ENCODE measurements around the gene KLHL35.

Gene KLHL35

DNA sequence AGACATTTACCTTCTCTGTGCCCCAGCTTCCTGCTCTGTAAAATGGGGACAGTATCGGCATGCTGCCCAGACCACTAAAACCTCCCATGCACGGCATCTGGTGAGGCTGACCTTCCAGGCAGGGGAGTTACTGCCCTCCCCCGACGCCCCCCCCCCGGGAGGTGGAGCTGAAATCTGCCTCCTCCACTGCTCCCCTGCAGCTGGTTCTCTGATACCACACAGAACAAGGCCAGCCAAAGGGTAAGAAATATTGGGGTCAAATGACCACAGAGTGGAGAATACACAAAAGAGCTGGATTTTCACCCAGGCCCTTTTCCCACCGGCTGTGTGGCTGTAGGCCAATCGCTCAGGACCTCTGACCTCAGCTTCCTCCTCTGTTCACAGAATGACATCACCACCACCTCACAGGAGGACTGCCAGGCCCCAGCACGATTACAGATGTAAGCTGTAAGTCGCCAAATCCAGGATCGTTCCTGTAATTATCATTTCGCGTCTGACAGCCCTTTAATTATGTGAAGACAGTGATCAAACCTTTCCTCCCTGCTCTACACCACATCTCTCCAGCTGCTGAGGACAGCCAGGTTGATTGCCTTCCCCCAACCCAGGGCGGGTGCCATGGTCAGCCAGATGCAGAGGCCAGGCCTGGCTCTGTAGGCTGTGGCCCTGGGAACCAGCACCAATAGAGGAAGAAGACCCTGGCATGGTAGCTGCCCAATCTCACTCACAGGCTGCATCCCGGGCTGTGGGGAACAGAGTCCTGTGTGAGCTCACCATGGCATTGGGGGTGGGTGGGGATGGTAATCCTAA lies 35.7 kb upstream of the KLHL35 start:
- Histone ChIP-seq H3K27ac (ENCODE audit: low read depth, low read length) (no peak overlapping the region), H3K36me3 (ENCODE audit: control insufficient read depth in 1 of 2, insufficient read depth in 2 of 2, low read length in 2 of 2) (no peaks in the 10 kb centered on the region), H3K9me3 (ENCODE audit: control insufficient read depth in 1 of 2, low read length in 2 of 2) (no peaks in the 10 kb centered on the region), H3K4me3 (ENCODE audit: low read depth in 1 of 2, low read length in 2 of 2) (no peak overlapping the region), H3K27me3 (ENCODE audit: control insufficient read depth in 1 of 2, insufficient read depth in 2 of 2, low read length in 2 of 2) (no peaks in the 10 kb centered on the region), H3K9ac (ENCODE audit: low read depth in 1 of 2, low read length in 2 of 2) (no peak overlapping the region), H3K4me1 (ENCODE audit: control insufficient read depth in 1 of 2, insufficient read depth in 2 of 2, low read length in 2 of 2) (no peaks in the 10 kb centered on the region)

DNA sequence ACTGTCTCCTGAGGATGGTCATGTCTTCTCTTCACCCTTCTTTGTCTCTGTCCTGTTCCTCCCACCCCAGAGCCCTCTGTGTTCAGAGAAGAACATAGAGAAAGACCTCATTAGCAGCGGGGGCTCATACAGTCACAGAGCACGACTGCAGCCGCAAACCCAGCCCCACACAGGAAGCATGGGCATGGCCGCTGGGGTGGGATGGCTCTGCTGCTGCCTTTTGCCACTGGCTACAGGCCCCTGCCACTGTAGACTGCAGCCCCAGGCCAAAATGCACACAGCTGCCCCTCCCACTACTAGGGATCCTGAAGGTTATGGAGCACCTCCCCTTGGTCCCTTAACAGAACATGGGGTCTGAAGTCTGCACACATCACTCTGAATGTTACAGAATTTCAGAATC lies 34.9 kb upstream of the KLHL35 start:
- Histone ChIP-seq H3K4me3 (ENCODE audit: low read depth in 1 of 2, low read length in 2 of 2) (no peak overlapping the region), H3K9me3 (ENCODE audit: control insufficient read depth in 1 of 2, low read length in 2 of 2) (no peaks in the 10 kb centered on the region), H3K4me1 (ENCODE audit: control insufficient read depth in 1 of 2, insufficient read depth in 2 of 2, low read length in 2 of 2) (no peaks in the 10 kb centered on the region), H3K27me3 (ENCODE audit: control insufficient read depth in 1 of 2, insufficient read depth in 2 of 2, low read length in 2 of 2) (no peaks in the 10 kb centered on the region), H3K27ac (ENCODE audit: low read depth, low read length) (no peak overlapping the region), H3K36me3 (ENCODE audit: control insufficient read depth in 1 of 2, insufficient read depth in 2 of 2, low read length in 2 of 2) (no peaks in the 10 kb centered on the region), H3K9ac (ENCODE audit: low read depth in 1 of 2, low read length in 2 of 2) (no peak overlapping the region)

DNA sequence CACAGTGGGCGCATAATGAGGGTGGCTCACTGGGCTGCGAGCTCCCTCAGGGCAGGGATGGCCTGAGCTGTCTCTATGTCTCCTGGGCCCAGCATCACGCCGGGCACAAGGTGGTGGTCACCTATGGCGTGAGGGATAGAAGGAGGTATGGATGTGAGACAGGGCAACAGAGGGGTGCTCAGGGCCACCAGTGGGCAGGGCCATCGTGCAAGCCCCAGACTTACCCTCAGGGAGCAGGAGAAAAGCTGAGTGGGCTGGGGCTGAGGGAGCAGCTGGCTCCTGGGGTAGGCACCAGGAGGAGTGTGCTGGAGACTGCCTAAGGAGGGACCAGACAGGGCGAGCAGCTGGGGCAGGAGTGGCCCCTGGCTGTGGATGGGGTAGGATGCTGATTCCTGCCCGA lies 34.3 kb upstream of the KLHL35 start:
- no peaks in the 10 kb centered on the region for H3K27me3 ChIP-seq (ENCODE audit: control insufficient read depth in 1 of 2, insufficient read depth in 2 of 2, low read length in 2 of 2)
- H3K4me1 ChIP-seq (ENCODE audit: control insufficient read depth in 1 of 2, insufficient read depth in 2 of 2, low read length in 2 of 2), result no peaks in the 10 kb centered on the region
- no peak overlapping the region for H3K4me3 ChIP-seq (ENCODE audit: low read depth in 1 of 2, low read length in 2 of 2)
- no peak overlapping the region for H3K9ac ChIP-seq (ENCODE audit: low read depth in 1 of 2, low read length in 2 of 2)
- H3K27ac ChIP-seq (ENCODE audit: low read depth, low read length), result no peak overlapping the region
- H3K36me3 ChIP-seq (ENCODE audit: control insufficient read depth in 1 of 2, insufficient read depth in 2 of 2, low read length in 2 of 2), result no peaks in the 10 kb centered on the region
- H3K9me3 ChIP-seq (ENCODE audit: control insufficient read depth in 1 of 2, low read length in 2 of 2), result no peaks in the 10 kb centered on the region

DNA sequence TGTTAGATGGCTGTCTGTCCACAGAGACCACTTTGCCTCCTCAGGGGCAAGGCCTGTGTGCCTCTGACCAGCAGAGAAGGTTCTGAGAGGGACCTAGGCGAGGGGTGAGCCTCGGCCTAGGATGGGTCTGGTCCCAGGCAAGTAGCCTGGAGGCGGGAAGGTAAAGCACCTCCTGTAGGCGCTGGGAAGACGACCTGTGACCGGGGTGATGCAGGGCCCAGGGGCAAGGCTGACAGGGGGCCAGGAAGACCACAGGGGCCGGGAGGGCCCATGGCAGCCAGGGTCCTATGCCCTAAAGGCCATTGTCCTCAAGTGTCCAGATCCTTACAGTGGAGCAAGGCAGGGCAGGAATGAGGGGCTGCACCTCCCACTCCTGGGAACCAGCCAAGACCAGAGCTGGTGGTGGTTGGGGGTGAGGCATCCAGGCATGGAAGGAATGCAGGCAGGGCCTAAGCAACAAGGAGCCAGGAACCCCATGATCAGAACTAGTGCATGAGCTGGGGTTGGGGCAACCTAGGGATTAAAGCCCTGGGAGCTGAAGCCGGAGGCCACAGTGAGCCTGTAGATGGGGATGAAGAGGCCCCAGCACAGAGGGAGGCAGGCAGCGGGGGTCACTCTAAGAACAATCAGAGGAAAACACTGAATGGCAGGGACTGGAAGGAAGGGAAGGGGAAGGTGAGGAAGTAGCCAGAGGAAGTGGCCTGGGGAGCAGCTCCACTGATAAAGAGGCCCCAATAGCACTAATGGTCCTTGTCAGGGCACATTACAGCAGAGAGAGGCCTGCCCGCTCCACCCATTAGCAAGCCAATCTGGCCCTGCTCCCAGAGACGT lies 32.9 kb upstream of the KLHL35 start:
- H3K27ac ChIP-seq (ENCODE audit: low read depth, low read length), result no peak overlapping the region
- no peak overlapping the region for H3K4me3 ChIP-seq (ENCODE audit: low read depth in 1 of 2, low read length in 2 of 2)
- H3K9ac ChIP-seq (ENCODE audit: low read depth in 1 of 2, low read length in 2 of 2), result no peak overlapping the region
- H3K4me1 ChIP-seq (ENCODE audit: control insufficient read depth in 1 of 2, insufficient read depth in 2 of 2, low read length in 2 of 2), result no peaks in the 10 kb centered on the region
- no peaks in the 10 kb centered on the region for H3K9me3 ChIP-seq (ENCODE audit: control insufficient read depth in 1 of 2, low read length in 2 of 2)
- no peaks in the 10 kb centered on the region for H3K27me3 ChIP-seq (ENCODE audit: control insufficient read depth in 1 of 2, insufficient read depth in 2 of 2, low read length in 2 of 2)
- no peaks in the 10 kb centered on the region for H3K36me3 ChIP-seq (ENCODE audit: control insufficient read depth in 1 of 2, insufficient read depth in 2 of 2, low read length in 2 of 2)

DNA sequence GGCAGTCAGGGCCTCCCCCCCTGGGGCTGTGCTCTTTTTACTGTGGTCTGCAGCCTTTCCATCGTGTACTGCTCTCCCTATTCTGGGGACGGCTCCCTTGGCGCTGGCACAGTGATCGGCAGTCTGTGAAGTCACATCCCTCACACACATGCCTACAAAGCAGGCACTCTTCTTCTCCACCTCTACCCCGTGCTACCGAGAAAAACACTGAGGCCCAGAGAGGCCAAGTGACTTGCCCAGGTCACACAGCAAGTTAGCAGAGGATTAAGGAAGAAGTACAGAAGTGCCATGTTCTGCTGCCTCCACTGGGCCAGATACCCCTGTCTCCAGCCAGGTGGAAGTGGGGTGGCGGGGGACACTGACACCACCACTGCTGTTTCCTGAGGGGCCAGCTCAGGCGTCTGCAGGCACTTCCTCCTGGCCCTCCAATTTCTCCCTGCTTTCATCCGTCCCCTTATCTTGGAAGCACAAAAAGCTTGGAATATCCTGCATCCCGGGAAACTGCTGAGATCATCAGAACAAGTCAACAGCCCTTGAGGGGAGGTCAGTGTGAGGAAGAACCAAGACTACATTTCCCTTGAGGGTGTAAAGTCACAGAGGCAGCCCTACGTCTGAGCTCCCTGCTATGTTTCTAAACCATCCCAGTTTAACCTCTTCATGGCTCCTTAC lies 30.2 kb upstream of the KLHL35 start:
- H3K27ac ChIP-seq (ENCODE audit: low read depth, low read length), result no peak overlapping the region
- no peaks in the 10 kb centered on the region for H3K9me3 ChIP-seq (ENCODE audit: control insufficient read depth in 1 of 2, low read length in 2 of 2)
- H3K4me1 ChIP-seq (ENCODE audit: control insufficient read depth in 1 of 2, insufficient read depth in 2 of 2, low read length in 2 of 2), result no peaks in the 10 kb centered on the region
- H3K9ac ChIP-seq (ENCODE audit: low read depth in 1 of 2, low read length in 2 of 2), result no peak overlapping the region
- H3K27me3 ChIP-seq (ENCODE audit: control insufficient read depth in 1 of 2, insufficient read depth in 2 of 2, low read length in 2 of 2), result no peaks in the 10 kb centered on the region
- no peaks in the 10 kb centered on the region for H3K36me3 ChIP-seq (ENCODE audit: control insufficient read depth in 1 of 2, insufficient read depth in 2 of 2, low read length in 2 of 2)
- H3K4me3 ChIP-seq (ENCODE audit: low read depth in 1 of 2, low read length in 2 of 2), result no peak overlapping the region

DNA sequence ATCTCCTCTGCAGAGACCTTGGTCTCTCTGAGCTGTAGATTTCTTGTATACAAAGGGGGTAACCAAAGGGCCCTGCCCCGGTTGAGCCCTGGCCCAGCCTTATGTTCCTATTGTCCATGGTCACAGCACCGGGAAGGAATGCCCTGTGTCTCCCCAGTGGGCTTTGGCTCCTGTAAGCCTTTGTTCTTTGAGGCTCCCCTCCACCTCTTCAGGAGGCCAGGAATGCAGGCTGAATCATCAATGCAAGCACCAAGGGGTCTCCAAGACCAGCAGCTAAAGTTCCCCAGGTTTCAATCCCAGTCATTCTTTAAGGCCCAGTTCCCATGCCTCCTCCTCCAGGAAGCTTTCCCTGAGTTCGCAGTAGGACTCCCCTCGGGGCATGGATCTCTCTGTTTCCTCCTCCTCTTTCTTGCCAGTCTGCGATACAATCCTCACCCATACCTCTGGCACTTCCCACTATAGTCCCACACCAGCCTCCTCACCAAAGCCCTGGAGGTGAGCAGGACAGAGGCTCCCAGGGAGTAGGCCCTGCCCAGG lies 29.2 kb upstream of the KLHL35 start:
- Histone ChIP-seq H3K36me3 (ENCODE audit: control insufficient read depth in 1 of 2, insufficient read depth in 2 of 2, low read length in 2 of 2) (no peaks in the 10 kb centered on the region), H3K27ac (ENCODE audit: low read depth, low read length) (no peak overlapping the region), H3K9ac (ENCODE audit: low read depth in 1 of 2, low read length in 2 of 2) (no peak overlapping the region), H3K4me1 (ENCODE audit: control insufficient read depth in 1 of 2, insufficient read depth in 2 of 2, low read length in 2 of 2) (no peaks in the 10 kb centered on the region), H3K9me3 (ENCODE audit: control insufficient read depth in 1 of 2, low read length in 2 of 2) (no peaks in the 10 kb centered on the region), H3K4me3 (ENCODE audit: low read depth in 1 of 2, low read length in 2 of 2) (no peak overlapping the region), H3K27me3 (ENCODE audit: control insufficient read depth in 1 of 2, insufficient read depth in 2 of 2, low read length in 2 of 2) (no peaks in the 10 kb centered on the region)

DNA sequence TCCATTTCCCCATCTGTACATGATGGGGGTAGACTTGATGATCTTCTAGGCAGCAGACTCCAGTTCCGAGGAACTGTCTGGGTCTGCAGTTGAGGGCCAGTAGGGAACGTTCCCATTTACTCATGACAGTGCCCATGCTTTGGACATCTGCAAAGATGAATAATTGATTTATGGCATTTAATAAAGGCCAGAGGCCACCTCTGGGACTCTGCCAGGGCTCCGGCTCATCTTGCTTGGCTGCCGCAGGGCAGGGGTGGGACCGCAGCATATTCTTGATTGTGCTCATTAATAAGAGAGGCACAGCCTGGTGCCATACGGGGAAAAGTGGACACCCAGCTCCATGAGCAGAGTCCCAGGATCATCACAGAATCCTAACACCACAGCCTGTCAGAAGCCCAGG lies 28.1 kb upstream of the KLHL35 start:
- H3K27ac ChIP-seq (ENCODE audit: low read depth, low read length), result no peak overlapping the region
- H3K9me3 ChIP-seq (ENCODE audit: control insufficient read depth in 1 of 2, low read length in 2 of 2), result no peaks in the 10 kb centered on the region
- H3K9ac ChIP-seq (ENCODE audit: low read depth in 1 of 2, low read length in 2 of 2), result no peak overlapping the region

DNA sequence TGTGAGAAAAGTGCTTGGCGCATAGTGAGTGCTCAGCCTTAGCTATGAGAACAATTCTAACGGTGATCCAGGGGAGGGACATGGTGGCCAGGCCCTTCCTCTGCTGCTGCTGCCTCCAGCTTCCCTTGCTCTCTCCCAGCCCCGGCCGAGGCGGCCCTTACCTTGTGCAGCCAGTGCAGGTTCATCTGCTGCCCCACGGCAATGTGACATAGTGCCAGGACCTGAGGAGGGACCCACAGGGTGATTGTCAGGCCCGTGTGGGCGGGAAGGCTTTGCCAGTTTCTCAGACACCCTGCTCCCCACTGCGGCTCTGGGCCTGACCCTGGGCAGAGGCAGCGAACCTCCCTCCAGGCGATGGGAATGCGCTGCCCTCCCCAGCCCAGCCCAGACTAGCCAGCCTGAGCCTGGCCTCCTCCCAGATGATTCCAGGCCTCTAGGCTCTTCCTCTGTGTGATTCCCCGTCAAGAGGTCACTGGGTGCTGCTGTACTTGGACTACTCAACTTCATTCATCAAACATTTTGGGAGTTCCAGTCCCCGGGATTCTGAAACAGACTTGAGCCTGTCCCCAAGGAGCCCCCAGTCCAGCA lies 23.7 kb upstream of the KLHL35 start:
- Histone ChIP-seq H3K4me3 (ENCODE audit: low read depth in 1 of 2, low read length in 2 of 2) (no peak overlapping the region), H3K27ac (ENCODE audit: low read depth, low read length) (no peak overlapping the region), H3K36me3 (ENCODE audit: control insufficient read depth in 1 of 2, insufficient read depth in 2 of 2, low read length in 2 of 2) (no peaks in the 10 kb centered on the region), H3K27me3 (ENCODE audit: control insufficient read depth in 1 of 2, insufficient read depth in 2 of 2, low read length in 2 of 2) (no peaks in the 10 kb centered on the region), H3K4me1 (ENCODE audit: control insufficient read depth in 1 of 2, insufficient read depth in 2 of 2, low read length in 2 of 2) (no peaks in the 10 kb centered on the region), H3K9me3 (ENCODE audit: control insufficient read depth in 1 of 2, low read length in 2 of 2) (no peaks in the 10 kb centered on the region), H3K9ac (ENCODE audit: low read depth in 1 of 2, low read length in 2 of 2) (no peak overlapping the region)

More for the DNA sequence above, 28.1 kb upstream of the KLHL35 start:
- no peak overlapping the region for H3K4me3 ChIP-seq (ENCODE audit: low read depth in 1 of 2, low read length in 2 of 2)
- no peaks in the 10 kb centered on the region for H3K36me3 ChIP-seq (ENCODE audit: control insufficient read depth in 1 of 2, insufficient read depth in 2 of 2, low read length in 2 of 2)
- no peaks in the 10 kb centered on the region for H3K4me1 ChIP-seq (ENCODE audit: control insufficient read depth in 1 of 2, insufficient read depth in 2 of 2, low read length in 2 of 2)
- H3K27me3 ChIP-seq (ENCODE audit: control insufficient read depth in 1 of 2, insufficient read depth in 2 of 2, low read length in 2 of 2), result no peaks in the 10 kb centered on the region

DNA sequence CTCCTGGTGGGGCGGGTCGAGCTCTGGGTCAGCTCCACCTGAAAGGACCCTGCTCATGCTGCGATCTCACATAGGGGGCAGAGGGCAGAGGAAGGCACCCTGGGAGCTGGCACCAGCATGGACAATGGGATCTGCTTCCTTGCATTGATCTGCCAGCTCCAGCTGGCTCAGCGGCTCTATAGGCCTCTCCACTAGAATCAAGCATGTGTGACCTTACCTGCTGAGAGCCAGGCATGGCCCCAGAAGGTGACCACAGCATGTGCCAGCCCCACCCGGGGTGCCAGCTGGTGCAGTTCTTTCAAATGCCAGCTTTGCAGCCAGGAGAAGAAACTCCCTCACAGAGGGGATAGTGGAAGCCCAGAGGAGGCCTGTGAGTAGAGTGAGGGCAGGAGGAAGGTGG lies 22.0 kb upstream of the KLHL35 start:
- H3K27me3 ChIP-seq (ENCODE audit: control insufficient read depth in 1 of 2, insufficient read depth in 2 of 2, low read length in 2 of 2), result no peaks in the 10 kb centered on the region
- no peaks in the 10 kb centered on the region for H3K36me3 ChIP-seq (ENCODE audit: control insufficient read depth in 1 of 2, insufficient read depth in 2 of 2, low read length in 2 of 2)
- H3K9ac ChIP-seq (ENCODE audit: low read depth in 1 of 2, low read length in 2 of 2), result no peak overlapping the region
- no peak overlapping the region for H3K27ac ChIP-seq (ENCODE audit: low read depth, low read length)
- H3K9me3 ChIP-seq (ENCODE audit: control insufficient read depth in 1 of 2, low read length in 2 of 2), result no peaks in the 10 kb centered on the region
- H3K4me1 ChIP-seq (ENCODE audit: control insufficient read depth in 1 of 2, insufficient read depth in 2 of 2, low read length in 2 of 2), result no peaks in the 10 kb centered on the region
- no peak overlapping the region for H3K4me3 ChIP-seq (ENCODE audit: low read depth in 1 of 2, low read length in 2 of 2)

All from duodenal mucosa (tissue), 2 donors.